Measurements from ENCODE around the gene VAPA.
"Not testable (repeated sequence)": the region's sequence is repeated elsewhere in the genome, so short reads cannot be mapped to it uniquely, and the experiment has no call there.

The VAPA gene

DNA sequence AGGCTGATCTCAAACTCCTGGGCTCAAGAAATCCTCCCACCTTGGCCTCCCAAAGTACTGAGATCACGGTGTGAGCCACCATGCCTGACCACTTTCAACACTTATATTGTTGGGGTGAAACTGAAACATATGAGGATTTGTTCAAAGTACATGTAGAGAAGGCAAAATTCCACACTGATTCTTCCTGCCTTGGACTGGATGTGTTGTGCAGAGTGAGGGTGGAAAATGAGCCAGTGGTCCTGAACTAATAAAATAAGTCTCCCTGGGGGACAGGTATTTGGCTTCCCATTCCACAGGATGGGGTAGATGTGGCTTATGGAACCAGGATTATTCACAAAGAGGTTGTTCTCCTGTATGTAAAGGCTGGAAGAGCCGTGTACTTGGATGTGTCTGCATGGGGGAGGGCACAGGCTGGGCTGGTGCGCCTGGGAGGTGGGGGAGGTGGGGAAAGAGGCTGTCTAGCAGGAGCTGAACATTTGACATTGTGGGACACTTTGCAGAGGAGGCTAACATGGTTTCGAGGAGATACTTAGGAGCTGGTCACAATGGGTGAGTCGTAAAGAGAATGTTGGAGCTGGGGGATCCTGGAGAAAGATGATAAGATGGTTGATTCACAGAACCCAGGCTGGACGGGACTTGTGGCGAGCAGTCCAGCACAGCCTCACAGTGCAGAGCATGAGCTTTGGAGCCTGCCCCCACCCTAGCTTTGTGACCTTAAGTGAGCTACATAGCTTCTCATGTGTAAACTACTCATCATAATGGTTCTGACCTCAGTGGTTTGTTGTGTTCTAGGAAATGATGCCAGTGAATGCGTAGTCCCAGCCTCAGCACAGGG, 28.4 kb upstream of the VAPA start, which contains the start of gene TXNDC2:
Gene TXNDC2 (plus strand): TSS at position 804 of the 835 bp plus-strand sequence. CDS start 708 bp downstream, outside the sequence.
- no peak for DNase-seq (ENCODE audit: low read depth, low spot score)
- H3K4me3 ChIP-seq (ENCODE audit: low read length): no peak within 1 kb of the TSS

DNA sequence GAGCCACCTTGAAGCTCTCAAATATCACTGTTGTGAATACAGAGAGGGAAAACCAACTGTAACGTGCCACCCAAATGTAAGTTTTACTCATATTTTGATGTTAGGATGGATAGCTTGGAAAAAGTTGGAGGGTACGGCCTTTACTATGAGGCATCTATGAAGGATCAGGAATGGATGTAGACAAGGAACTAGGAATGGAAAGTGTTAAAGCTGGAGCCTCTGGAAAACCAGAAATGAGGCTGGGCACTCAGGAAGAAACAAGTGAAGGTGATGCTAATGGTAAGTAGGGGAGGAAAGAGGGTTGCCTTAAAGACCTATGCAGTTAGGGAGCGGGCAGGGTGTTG, 27.8 kb upstream of the VAPA start:
- DNase-seq (ENCODE audit: low read depth, low spot score): no peak
- H3K4me3 ChIP-seq (ENCODE audit: low read length): no peak overlapping the region

DNA sequence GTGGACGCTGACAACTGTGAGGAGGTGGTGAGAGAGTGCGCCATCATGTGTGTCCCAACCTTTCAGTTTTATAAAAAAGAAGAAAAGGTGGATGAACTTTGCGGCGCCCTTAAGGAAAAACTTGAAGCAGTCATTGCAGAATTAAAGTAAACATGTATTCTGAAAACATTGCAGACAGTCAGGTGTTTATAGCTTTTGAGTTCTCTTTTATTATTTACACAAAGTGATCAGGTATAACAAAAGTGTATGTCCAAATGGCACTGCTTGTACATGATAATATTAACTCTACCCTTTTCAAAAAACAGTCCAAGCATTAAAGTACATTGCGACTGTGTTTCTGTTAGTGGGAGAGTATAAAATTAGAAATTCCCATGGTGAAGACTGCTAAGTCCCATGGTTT, 25.8 kb upstream of the VAPA start:
- no peak overlapping the region for H3K4me3 ChIP-seq (ENCODE audit: low read length)
- no peak for DNase-seq (ENCODE audit: low read depth, low spot score)

DNA sequence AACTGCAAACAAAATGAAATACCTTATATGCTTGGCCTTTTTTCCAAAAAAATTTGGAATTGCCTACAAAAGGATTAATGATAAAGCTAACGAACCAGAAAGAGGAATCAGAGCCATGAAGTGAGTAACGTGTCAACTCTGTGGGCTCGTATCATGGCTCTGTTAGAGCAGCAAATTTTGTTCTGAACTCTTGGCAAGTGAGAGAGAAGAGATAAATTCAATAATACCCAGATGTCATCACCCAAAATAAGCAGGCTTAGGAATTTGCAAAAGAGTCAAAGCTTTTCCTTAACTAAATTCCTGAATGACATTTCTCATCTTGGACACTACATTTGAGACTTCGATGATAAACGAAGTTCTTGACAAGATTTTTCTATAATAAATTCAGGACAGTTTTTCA, 23.6 kb upstream of the VAPA start:
- no peak overlapping the region for H3K4me3 ChIP-seq (ENCODE audit: low read length)
- no peak for DNase-seq (ENCODE audit: low read depth, low spot score)

DNA sequence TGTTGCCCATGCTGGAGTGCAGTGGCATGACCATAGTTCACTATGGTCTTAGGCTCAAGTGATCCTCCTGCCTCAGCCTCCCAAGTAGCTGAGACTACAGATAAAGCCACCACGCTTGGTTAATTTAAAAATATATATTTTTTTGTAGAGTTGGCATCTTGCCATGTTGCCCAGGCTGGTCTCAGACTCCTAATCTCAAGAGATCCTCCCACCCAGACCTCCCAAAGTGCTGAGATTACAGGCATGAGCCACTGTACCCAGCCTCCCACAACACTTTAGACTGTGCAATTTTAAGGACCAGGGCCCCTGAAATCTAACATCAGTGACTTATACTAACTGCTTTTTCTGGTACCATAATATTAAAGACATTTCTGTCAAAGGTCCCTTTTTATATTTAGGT, 22.9 kb upstream of the VAPA start:
- no peak for DNase-seq (ENCODE audit: low read depth, low spot score)
- H3K4me3 ChIP-seq (ENCODE audit: low read length): no peak overlapping the region

DNA sequence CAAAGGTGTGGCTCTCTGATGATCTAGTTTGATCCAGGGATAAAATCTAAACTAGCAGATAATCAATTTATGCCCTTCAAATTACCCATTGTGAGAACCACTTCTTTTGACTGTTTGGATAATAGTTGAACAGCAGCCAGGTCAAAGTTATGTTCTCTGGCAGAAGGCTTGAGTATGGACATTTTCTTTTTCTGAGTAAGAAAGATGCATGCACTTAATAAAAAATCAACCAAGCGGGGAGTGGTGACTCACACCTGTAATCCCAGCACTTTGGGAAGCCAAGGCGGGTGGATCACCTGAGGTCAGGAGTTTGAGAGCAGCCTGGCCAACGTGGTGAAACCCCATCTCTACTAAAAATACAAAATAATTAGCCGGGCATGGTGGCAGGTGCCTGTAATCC, 22.3 kb upstream of the VAPA start:
- not testable (repeated sequence) for DNase-seq (ENCODE audit: low read depth, low spot score); H3K4me3 ChIP-seq (ENCODE audit: low read length)

DNA sequence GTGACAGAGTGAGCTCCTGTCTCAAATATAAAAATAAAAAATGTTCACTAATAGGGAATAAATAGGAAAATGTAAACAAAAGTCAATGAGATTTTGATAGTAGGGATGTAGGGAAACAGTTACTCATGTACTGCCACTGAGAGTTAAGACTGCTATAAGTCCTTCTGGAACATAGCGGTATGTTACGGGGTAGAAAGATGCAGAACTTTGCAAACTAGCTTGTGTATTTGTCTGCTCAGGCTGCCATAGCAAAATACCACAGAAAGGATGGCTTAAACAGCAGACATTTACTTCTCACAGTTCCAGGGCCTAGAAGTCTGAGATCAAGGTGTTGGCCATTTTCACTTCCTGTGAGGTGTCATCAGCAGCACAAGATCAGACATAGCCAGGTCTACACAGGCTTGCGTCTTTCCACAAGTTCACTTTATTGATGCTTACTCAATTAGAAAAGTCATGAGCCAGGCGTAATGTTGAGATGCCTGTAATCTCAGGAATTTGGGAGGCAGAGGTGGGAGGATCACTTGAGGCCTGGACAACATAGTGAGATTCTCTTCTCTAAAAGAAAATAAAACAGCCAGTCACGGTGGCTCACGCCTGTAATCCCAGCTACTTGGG, 19.3 kb upstream of the VAPA start:
- no peak for DNase-seq (ENCODE audit: low read depth, low spot score)
- no peak overlapping the region for H3K4me3 ChIP-seq (ENCODE audit: low read length)

DNA sequence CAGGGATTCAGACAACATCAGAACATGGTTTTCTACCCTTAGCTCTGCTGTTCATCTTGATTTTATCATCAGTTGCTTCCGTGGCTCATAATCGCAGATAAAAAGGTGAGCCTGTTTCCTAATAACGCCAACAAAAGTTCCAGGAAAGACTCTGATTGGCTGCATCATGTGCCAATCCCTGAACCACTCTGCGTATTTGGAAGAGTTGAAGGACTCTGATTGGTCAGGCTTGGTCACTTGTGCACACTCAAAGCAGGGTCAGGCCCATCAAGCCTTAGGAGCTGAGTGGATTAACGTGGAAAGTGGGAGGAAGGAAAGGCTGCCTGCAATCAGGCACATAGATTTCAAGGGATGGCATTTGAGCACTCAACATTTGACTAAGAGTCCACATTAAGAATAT, 16.7 kb upstream of the VAPA start:
- DNase-seq (ENCODE audit: low read depth, low spot score): no peak
- no peak overlapping the region for H3K4me3 ChIP-seq (ENCODE audit: low read length)

DNA sequence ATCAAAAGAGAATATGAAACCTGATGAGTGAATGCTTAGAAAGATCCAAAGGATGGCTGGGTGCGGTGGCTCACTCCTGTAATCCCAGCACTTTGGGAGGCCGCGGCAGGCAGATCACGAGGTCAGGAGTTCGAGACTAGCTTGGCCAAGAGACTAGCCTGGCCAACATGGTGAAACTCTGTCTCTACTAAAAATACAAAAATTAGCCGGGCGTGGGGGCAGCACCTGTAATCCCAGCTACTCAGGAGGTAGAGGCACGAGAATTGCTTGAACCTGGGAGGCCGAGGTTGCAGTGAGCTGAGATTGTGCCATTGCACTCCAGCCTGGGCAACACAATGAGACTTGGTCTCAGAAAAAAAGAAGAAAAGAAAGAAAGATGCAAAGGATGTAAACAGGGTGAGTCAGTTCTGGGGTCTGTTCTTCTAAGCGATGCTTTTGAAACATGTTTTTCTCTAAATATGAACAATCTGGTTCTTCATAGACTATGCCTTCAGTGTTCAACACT, 16.0 kb upstream of the VAPA start:
- DNase-seq (ENCODE audit: low read depth, low spot score); H3K4me3 ChIP-seq (ENCODE audit: low read length): not testable (repeated sequence)

DNA sequence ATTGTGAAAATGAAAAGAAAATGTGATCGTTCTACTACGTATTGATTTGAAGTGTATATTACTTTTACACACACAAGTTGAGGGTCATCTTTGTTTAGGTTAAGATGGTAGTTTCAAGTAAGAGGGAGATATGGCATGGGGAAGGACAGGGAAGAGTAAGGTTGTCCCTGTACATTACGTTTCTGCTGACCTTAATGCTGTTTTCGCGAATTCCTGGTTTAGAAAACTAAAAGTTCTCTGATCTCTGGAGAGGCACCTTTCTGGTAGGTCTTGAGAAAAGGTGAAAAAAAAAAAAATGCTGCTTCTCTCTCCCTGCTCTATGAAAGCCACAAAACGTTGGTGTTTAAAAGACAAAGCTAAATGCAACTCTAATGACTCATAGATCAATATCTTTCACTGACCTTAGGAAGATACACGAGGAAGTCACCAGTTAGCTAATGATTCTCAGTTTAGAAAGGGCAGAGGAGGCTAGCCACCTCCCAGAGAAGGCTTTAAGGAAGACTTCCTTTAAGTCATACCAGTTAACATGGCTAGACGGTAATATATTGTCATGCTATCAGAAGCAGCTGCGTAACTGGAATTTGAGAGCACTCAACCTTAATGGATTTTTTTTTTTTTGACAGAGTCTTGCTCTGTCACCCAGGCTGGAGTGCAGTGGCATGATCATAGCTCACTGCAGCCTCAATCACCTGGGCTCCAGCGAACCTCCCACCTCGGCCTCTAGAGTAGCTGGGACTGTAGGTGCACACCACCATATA, 14.8 kb upstream of the VAPA start:
- DNase-seq (ENCODE audit: low read depth, low spot score): no peak
- H3K4me3 ChIP-seq (ENCODE audit: low read length): no peak overlapping the region

DNA sequence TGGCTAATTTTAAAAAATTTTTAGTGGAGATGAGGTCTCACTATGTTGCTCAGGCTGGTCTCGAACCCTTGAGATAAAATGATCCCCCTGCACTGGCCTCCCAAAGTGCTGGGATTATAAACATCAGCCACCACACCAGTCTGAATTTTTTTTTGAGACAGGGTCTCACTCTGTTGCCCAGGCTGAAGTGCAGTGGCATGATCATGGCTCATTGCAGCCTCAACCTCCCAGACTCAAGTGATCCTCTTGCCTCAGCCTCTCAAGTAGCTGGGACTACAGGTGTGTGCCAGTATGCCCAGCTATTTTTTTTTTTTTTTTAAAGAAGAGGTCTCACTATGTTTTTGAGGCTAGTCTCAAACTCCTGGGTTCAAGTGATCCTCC, 14.3 kb upstream of the VAPA start:
- H3K4me3 ChIP-seq (ENCODE audit: low read length): not testable (repeated sequence)

DNA sequence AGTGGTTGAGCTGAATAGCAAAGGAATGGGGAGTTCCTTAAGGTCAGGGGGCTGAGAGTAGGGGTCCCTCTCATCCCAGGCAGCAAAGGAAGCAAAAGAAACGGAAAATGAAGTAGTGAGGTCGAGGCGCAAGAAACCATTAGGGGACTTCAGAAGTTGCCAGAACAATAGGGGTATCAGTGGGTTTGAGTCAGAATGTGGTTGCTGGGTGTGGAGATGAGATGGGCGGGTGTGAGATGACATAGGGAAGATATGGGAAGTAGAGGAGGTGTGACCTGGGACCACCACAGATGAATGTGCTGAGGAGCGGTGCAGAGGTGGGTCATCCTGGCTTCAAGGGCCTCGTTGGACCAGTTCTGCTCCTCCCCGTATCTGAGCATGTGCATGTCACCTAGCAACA, 13.1 kb upstream of the VAPA start:
- no peak for DNase-seq (ENCODE audit: low read depth, low spot score)
- no peak overlapping the region for H3K4me3 ChIP-seq (ENCODE audit: low read length)

More for the DNA sequence above, 14.3 kb upstream of the VAPA start:
- not testable (repeated sequence) for DNase-seq (ENCODE audit: low read depth, low spot score)

DNA sequence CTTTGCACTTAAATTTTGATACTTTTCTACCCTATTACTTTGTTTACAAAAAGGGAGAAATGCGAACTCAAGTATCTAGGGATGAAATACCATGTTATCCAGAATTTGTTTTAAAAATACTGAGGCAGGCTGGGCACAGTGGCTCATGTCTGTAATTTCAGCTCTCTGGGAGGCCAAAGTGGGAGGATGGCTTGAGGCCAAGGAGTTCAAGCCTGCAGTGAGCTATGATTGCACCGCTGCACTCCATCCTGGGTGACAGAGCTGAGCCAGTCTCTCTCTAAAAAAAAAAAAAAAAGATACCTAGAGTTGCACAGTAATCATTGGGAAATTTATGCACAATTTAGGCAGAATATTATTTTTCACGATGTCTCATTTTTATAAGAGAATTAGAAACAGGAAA, 12.4 kb upstream of the VAPA start:
- no peak for DNase-seq (ENCODE audit: low read depth, low spot score)
- no peak overlapping the region for H3K4me3 ChIP-seq (ENCODE audit: low read length)

DNA sequence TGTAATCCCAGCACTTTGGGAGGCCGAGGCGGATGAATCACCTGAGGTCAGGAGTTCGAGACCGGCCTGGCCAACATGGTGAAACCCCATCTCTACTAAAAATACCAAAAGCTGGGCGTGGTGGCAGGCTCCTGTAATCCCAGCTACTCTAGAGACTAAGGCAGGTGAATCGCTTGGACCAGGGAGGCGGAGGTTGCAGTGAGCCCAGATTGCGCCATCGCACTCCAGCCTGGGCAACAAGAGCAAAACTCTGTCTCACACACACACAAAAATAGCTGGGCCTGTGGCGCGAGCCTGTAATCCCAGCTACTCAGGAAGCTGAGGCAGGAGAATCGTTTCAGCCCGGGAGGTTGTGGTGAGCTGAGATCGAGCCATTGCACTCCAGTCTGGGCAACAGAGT, 11.6 kb upstream of the VAPA start:
- DNase-seq (ENCODE audit: low read depth, low spot score): not testable (repeated sequence)

DNA sequence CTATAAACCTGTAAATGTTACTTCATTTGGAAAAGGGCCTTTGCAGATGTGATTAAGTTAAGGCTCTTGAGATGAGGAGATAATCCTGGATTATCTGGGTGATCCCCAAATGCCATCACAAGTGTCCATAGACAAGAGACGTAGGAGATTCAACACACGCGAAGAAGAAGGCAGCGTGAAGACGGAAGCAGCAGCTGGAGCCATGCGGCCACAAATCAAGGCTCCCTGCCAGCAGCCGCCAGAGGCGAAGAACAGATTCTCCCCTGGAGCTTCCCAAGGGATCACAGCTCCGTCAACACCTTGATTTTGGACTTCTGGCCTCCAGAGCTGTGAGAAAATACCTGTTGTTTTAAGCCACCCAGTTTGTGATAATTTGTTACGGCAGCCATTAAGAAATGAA, 11.0 kb upstream of the VAPA start:
- no peak overlapping the region for H3K4me3 ChIP-seq (ENCODE audit: low read length)
- DNase-seq (ENCODE audit: low read depth, low spot score): no peak

More for the DNA sequence above, 11.6 kb upstream of the VAPA start:
- not testable (repeated sequence) for H3K4me3 ChIP-seq (ENCODE audit: low read length)

DNA sequence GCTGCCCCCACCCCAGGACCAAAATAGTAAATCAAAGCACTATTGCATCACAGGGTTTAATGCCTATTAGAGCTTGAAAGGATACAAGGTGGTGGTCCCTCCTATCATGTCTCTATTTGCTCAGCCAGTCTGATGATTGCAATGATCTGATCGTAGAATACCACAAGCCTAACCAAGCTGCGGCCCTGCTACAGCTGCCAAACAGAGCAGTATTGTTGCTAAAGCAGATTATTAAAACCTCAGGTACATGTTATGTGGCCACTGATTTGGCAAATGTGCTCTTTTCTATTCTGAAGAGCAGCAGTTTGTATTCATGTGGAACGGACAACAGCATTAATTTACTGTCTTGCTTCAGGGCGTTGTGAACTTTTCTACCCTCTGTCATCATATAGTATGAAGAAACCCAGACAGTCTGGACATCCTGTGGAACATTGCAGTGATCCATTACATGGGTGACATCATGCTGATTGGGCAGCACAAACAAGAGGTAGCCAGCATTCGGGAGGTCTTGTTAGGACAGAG, 8.4 kb upstream of the VAPA start:
- no peak for DNase-seq (ENCODE audit: low read depth, low spot score)
- no peak overlapping the region for H3K4me3 ChIP-seq (ENCODE audit: low read length)

DNA sequence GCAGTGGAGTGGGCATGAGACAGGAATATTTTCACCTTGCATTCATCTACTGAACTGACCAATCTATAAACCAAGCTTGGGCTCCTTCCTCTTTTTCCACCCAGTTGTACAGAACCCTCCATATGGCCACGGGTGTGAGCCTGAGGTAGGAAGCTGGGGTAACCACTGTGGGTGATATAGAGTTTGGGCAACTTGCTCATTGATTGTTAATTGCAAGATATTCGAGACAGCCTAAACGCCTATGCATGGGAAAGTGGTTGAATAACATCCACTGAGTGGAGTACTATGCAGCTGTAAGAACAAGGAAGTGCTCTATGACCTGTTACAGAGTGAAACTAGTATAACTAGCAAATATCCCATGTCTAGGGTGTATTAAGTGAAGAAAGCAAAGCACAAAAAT, 7.3 kb upstream of the VAPA start:
- H3K4me3 ChIP-seq (ENCODE audit: low read length): no peak overlapping the region
- DNase-seq (ENCODE audit: low read depth, low spot score): no peak

DNA sequence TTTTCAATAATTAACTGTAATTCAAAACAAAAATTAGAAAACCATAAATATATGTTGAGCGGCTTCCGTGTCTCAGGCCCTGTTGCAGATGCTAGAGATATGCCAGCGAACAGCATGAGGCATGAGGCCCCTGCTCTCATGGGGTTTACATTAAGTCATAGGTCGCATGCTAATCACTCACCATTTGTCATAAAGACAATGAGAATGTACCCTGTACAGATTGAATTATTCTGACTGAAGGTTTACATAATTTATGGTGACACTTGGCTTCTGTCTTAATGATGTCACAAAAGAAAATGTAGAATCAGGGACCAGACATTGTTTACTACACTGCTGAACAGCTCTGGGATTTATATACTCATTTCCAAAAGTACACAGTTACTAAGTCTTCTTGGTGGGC, 5.9 kb upstream of the VAPA start:
- DNase-seq (ENCODE audit: low read depth, low spot score): no peak
- no peak overlapping the region for H3K4me3 ChIP-seq (ENCODE audit: low read length)

DNA sequence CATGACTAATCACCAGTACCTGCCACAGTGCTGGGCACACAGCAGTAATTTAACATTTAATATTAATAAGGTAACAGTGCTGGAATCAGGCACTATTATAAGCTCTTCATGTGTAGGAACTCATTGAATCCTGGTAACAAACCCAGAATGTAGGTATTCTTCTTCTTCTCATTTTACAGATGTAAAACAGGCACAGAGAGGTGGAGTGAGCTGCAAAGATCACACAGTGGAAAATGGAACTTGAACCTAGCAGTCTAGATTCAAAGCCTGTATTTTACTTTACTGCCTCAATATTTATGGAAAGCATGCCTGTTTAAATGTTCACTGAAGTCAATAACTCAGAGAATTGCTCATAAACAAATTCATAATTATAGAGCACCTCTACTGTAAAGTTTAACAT, 3.7 kb upstream of the VAPA start:
- no peak for DNase-seq (ENCODE audit: low read depth, low spot score)
- no peak overlapping the region for H3K4me3 ChIP-seq (ENCODE audit: low read length)

DNA sequence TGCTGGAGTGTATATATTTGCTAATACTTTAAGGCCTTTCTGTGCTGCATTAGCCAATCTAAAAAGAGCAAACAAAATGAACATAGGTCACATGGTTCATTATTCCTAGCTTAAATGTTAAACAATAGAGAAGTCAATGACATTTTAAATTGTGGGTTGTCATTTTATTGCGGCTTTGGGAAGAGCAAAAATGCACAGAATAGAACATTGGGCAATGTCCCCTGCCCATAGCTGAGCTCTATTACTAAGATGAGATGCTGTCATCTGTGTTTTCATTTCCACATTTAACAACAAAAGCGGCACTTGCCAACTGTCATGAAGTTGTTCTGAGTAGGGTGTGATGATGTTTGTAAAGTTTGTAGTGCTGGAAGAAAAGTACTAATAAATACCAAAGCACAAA, 3.2 kb upstream of the VAPA start:
- DNase-seq (ENCODE audit: low read depth, low spot score): no peak

More for the DNA sequence above, 3.2 kb upstream of the VAPA start:
- no peak overlapping the region for H3K4me3 ChIP-seq (ENCODE audit: low read length)

All from Jurkat, Clone E6-1 (cell line).